Stomach smooth muscle (tissue), 2 donors: ENCODE data around the gene TRIM45.
"Not testable (repeated sequence)": the region's sequence is repeated elsewhere in the genome, so short reads cannot be mapped to it uniquely, and the experiment has no call there.

Experiments
- H3K27ac ChIP-seq: one replicate; pipeline ENCODE4 v1.7.0; 2013; ENCODE audit warnings: mild to moderate bottlenecking, low read length, inconsistent platforms
- H3K27me3 ChIP-seq, 2 donors: one replicate each; pipeline ENCODE4 v1.7.0; 2013; ENCODE audit warnings: low read length in 2 of 2; ENCODE audit not compliant: insufficient read depth in 2 of 2, control insufficient read depth in 1 of 2
- H3K36me3 ChIP-seq, 2 donors: one replicate each; pipeline ENCODE4 v1.7.0; 2013; ENCODE audit warnings: low read length in 2 of 2; ENCODE audit not compliant: control insufficient read depth in 2 of 2, insufficient read depth in 2 of 2
- H3K4me1 ChIP-seq: one replicate; pipeline ENCODE4 v1.7.0; 2013; ENCODE audit warnings: low read length; ENCODE audit not compliant: control insufficient read depth, insufficient read depth
- H3K4me3 ChIP-seq, 2 donors: one replicate each; pipeline ENCODE4 v1.7.0; 2013; ENCODE audit warnings: low read length in 2 of 2
- H3K9ac ChIP-seq, 2 donors: one replicate each; pipeline ENCODE4 v1.7.0; 2013; ENCODE audit warnings: low read length in 2 of 2, mild to moderate bottlenecking in 1 of 2
- H3K9me3 ChIP-seq, 2 donors: one replicate each; pipeline ENCODE4 v1.7.0; 2013; ENCODE audit warnings: low read length in 2 of 2; ENCODE audit not compliant: control insufficient read depth in 2 of 2
- donor health status: healthy.
- donor health status: Pancreatic carcinoma.

The TRIM45 gene

GRCh38 chr1:117121589-117122329, at the start of gene TRIM45:
TSS of gene TRIM45 (minus strand) at chr1:117121749. CDS start at chr1:117121201, 548 bp downstream.
- Histone ChIP-seq H3K27me3 (no peaks in the 10 kb centered on the region), H3K4me1 (peaks cover 15% of the 10 kb centered on the region), H3K36me3 (no peaks in the 10 kb centered on the region), H3K9me3 (no peaks in the 10 kb centered on the region), H3K9ac (peak within 1 kb of the TSS; percentile 72 to 97), H3K27ac (peak within 1 kb of the TSS; percentile 89), H3K4me3 (peak within 1 kb of the TSS; percentile 94 to 96)

- H3K4me3 ChIP-seq, result no peak overlapping the region
- no peaks in the 10 kb centered on the region for H3K9me3 ChIP-seq
- H3K27me3 ChIP-seq, result no peaks in the 10 kb centered on the region
- H3K9ac ChIP-seq, result no peak overlapping the region
- no peaks in the 10 kb centered on the region for H3K4me1 ChIP-seq
- H3K27ac ChIP-seq, result no peak overlapping the region
- no peaks in the 10 kb centered on the region for H3K36me3 ChIP-seq
Measured at GRCh38 chr1:117169871-117170596, 48.5 kb upstream of the TRIM45 start.

GRCh38 chr1:117167402-117167801, 45.9 kb upstream of the TRIM45 start:
- Histone ChIP-seq H3K4me3 (no peak overlapping the region), H3K27ac (no peak overlapping the region), H3K27me3 (no peaks in the 10 kb centered on the region), H3K36me3 (no peaks in the 10 kb centered on the region), H3K4me1 (no peaks in the 10 kb centered on the region), H3K9me3 (no peaks in the 10 kb centered on the region), H3K9ac (no peak overlapping the region)

- Histone ChIP-seq H3K4me3 (no peak overlapping the region), H3K9ac (no peak overlapping the region), H3K27me3 (no peaks in the 10 kb centered on the region)
Measured at GRCh38 chr1:117166076-117166475, 44.5 kb upstream of the TRIM45 start.

GRCh38 chr1:117164209-117164608, 42.7 kb upstream of the TRIM45 start:
- Histone ChIP-seq H3K9me3 (no peaks in the 10 kb centered on the region), H3K9ac (no peak overlapping the region), H3K27me3 (no peaks in the 10 kb centered on the region), H3K27ac (no peak overlapping the region), H3K36me3 (no peaks in the 10 kb centered on the region), H3K4me1 (no peaks in the 10 kb centered on the region), H3K4me3 (no peak overlapping the region)

More at GRCh38 chr1:117166076-117166475, 44.5 kb upstream of the TRIM45 start:
- Histone ChIP-seq H3K36me3 (no peaks in the 10 kb centered on the region), H3K9me3 (no peaks in the 10 kb centered on the region), H3K4me1 (no peaks in the 10 kb centered on the region), H3K27ac (no peak overlapping the region)

GRCh38 chr1:117162816-117163215, 41.3 kb upstream of the TRIM45 start:
- Histone ChIP-seq H3K9ac (no peak overlapping the region), H3K9me3 (no peaks in the 10 kb centered on the region), H3K4me1 (no peaks in the 10 kb centered on the region), H3K27me3 (no peaks in the 10 kb centered on the region), H3K36me3 (no peaks in the 10 kb centered on the region), H3K4me3 (no peak overlapping the region), H3K27ac (no peak overlapping the region)

- Histone ChIP-seq H3K4me3 (no peak overlapping the region), H3K36me3 (no peaks in the 10 kb centered on the region), H3K27me3 (no peaks in the 10 kb centered on the region), H3K9me3 (no peaks in the 10 kb centered on the region), H3K4me1 (no peaks in the 10 kb centered on the region), H3K27ac (no peak overlapping the region), H3K9ac (no peak overlapping the region)
Measured at GRCh38 chr1:117161887-117162286, 40.3 kb upstream of the TRIM45 start.

- H3K27me3 ChIP-seq, H3K9ac ChIP-seq, H3K9me3 ChIP-seq, H3K4me3 ChIP-seq, H3K4me1 ChIP-seq, H3K36me3 ChIP-seq, H3K27ac ChIP-seq: not testable (repeated sequence)
Measured at GRCh38 chr1:117151305-117151704, 29.8 kb upstream of the TRIM45 start.

- H3K4me3 ChIP-seq, result no peak overlapping the region
- no peaks in the 10 kb centered on the region for H3K4me1 ChIP-seq
- H3K9ac ChIP-seq, result no peak overlapping the region
- H3K27ac ChIP-seq, result no peak overlapping the region
- peaks cover 0 to 2% of the 10 kb centered on the region in 2 donors for H3K27me3 ChIP-seq
- H3K9me3 ChIP-seq, result no peaks in the 10 kb centered on the region
- H3K36me3 ChIP-seq, result no peaks in the 10 kb centered on the region
Measured at GRCh38 chr1:117150316-117150715, 28.8 kb upstream of the TRIM45 start.

- Histone ChIP-seq H3K9ac (no peak overlapping the region), H3K4me1 (no peaks in the 10 kb centered on the region), H3K36me3 (no peaks in the 10 kb centered on the region), H3K4me3 (no peak overlapping the region), H3K27me3 (peaks cover 0 to 2% of the 10 kb centered on the region in 2 donors), H3K9me3 (no peaks in the 10 kb centered on the region), H3K27ac (no peak overlapping the region)
Measured at GRCh38 chr1:117147856-117148588, 26.5 kb upstream of the TRIM45 start.
